Right lobe of liver (tissue), 4 donors: ENCODE measurements around the gene PCSK6.

Source experiments
- POLR2A ChIP-seq: fragments of 450-650 bp; IDR thresholded peaks from one replicate; pipeline ENCODE4 v1.6.1; 2017; ENCODE audit warnings: antibody characterized with exemption, mild to moderate bottlenecking
- TF ChIP-seq, protein P1 (sequence below), 4 donors: fragments of 200-600 bp in 3 of 4; fragments of 450-650 bp in 1 of 4; IDR thresholded peaks; one replicate each; pipeline versions ENCODE4 v1.5.1 to v1.8.0; 2016 to 2022; ENCODE audit warnings: antibody characterized with exemption in 4 of 4, mild to moderate bottlenecking in 2 of 4
- donor health status: DM: no; HTN: no; CAD: no.
- donor health status: DM: no; HTN: no; CAD: no.
- donor health status: DM: no; HTN: yes; CAD: no.

DNA sequence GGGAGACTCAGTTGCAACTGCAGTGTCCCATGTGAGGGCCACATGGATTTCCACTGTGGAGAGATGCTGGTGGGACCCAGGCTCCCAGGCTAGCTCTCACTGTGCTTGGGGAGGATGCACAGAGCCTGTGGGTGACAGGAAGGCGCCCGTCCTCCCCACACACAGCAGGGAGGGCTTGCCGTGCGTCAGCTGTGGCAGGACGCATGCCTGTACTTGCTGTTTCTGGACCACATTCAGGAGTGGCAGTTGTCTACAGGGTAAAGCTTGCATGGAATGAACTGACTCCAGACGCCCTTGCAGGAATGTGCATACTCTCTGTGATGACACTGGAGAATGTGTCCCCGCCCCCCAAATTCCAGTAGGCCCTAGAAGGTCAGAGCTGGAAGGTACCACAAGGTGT lies 130.6 kb downstream of the PCSK6 start:
- TF ChIP-seq POLR2A = no peak
- TF ChIP-seq, protein P1, sequence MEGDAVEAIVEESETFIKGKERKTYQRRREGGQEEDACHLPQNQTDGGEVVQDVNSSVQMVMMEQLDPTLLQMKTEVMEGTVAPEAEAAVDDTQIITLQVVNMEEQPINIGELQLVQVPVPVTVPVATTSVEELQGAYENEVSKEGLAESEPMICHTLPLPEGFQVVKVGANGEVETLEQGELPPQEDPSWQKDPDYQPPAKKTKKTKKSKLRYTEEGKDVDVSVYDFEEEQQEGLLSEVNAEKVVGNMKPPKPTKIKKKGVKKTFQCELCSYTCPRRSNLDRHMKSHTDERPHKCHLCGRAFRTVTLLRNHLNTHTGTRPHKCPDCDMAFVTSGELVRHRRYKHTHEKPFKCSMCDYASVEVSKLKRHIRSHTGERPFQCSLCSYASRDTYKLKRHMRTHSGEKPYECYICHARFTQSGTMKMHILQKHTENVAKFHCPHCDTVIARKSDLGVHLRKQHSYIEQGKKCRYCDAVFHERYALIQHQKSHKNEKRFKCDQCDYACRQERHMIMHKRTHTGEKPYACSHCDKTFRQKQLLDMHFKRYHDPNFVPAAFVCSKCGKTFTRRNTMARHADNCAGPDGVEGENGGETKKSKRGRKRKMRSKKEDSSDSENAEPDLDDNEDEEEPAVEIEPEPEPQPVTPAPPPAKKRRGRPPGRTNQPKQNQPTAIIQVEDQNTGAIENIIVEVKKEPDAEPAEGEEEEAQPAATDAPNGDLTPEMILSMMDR (IDR thresholded peaks at IDR 0.05) = no peak
